Activated CD4-positive, alpha-beta memory T cell treated with anti-CD3 and anti-CD28 coated beads for 36 hours (primary cell): ENCODE measurements around the gene GTPBP3. TPM values are rescaled to one million over a fixed set of nuclear protein-coding genes. Genes with fewer than 3 reads are reported as not detected.
"Not testable (repeated sequence)": the region's sequence is repeated elsewhere in the genome, so short reads cannot be mapped to it uniquely, and the experiment has no call there.

Experiments
- CTCF ChIA-PET: fragments of 350-600 bp; sonication (Branson Sonifier 250); formaldehyde crosslinking; loops from one replicate; lab custom pipeline; 2021; ENCODE audit warnings: antibody characterized with exemption, inconsistent platforms; lab: Charles Lee
- POLR2A ChIA-PET: fragments of 350-600 bp; sonication (Branson Sonifier 250); formaldehyde crosslinking; loops from one replicate; lab custom pipeline; 2021; ENCODE audit warnings: antibody characterized with exemption; lab: Charles Lee
- DNase-seq: peaks from one replicate; pipeline ENCODE4 v3.0.0-alpha.2; 2020
- H3K27ac Mint-ChIP-seq: one replicate; pipeline ENCODE4 v1.8.0; 2021; ENCODE audit warnings: mixed read lengths
- H3K27me3 Mint-ChIP-seq: one replicate; pipeline ENCODE4 v1.8.0; 2021; ENCODE audit warnings: mixed read lengths
- H3K36me3 Mint-ChIP-seq: one replicate; pipeline ENCODE4 v1.8.0; 2021; ENCODE audit warnings: mixed read lengths
- H3K4me1 Mint-ChIP-seq: one replicate; pipeline ENCODE4 v1.8.0; 2021; ENCODE audit warnings: low read depth, mixed read lengths
- H3K4me3 Mint-ChIP-seq: one replicate; pipeline ENCODE4 v1.8.0; 2021; ENCODE audit warnings: mild to moderate bottlenecking, mixed read lengths
- H3K9me3 Mint-ChIP-seq: one replicate; pipeline ENCODE4 v1.8.0; 2021; ENCODE audit warnings: mixed read lengths
- intact Hi-C: fragments of 100-400 bp; cut with micrococcal nuclease; formaldehyde crosslinking; loops from one replicate; pipeline ENCODE4 v1.15.1; 2023
- total RNA-seq, 2 experiments: library from RNA; stranded (reverse); gene quantifications; one replicate each; pipeline ENCODE4 v1.2.3, GENCODE V29; 2021

The GTPBP3 gene, protein sequence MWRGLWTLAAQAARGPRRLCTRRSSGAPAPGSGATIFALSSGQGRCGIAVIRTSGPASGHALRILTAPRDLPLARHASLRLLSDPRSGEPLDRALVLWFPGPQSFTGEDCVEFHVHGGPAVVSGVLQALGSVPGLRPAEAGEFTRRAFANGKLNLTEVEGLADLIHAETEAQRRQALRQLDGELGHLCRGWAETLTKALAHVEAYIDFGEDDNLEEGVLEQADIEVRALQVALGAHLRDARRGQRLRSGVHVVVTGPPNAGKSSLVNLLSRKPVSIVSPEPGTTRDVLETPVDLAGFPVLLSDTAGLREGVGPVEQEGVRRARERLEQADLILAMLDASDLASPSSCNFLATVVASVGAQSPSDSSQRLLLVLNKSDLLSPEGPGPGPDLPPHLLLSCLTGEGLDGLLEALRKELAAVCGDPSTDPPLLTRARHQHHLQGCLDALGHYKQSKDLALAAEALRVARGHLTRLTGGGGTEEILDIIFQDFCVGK
- 10 to 100 TPM; 37.7 to 41.4 TPM for total RNA-seq

GRCh38 chr19:17336872-17337674, at the start of gene GTPBP3:
GTPBP3 (plus strand) TSS chr19:17337553; CDS start chr19:17337612, 59 bp downstream.
- ChIA-PET POLR2A (no interaction called here), CTCF (interaction anchor here (1.4 kb wide), 1 partner anchor 28 kb away, joined by 11 read pairs; the partner anchor contains the start of gene DDA1)
- peak; percentile 98 for DNase-seq
- H3K27me3 Mint-ChIP-seq = no peaks in the 10 kb centered on the region
- H3K4me1 Mint-ChIP-seq = peaks cover 28% of the 10 kb centered on the region
- intact Hi-C loops = loop anchor here (1.0 to 5.0 kb wide), 3 partner anchors 32 to 218 kb away; partner anchors contain the start of genes COLGALT1 and MRPL34
- H3K4me3 Mint-ChIP-seq = peak within 1 kb of the TSS; percentile 93
- H3K27ac Mint-ChIP-seq = peak within 1 kb of the TSS; percentile 93
- H3K9me3 Mint-ChIP-seq = no peaks in the 10 kb centered on the region
- peaks cover 2% of the 10 kb centered on the region for H3K36me3 Mint-ChIP-seq

- intact Hi-C loops = no loop called here
- H3K27ac Mint-ChIP-seq = no peak overlapping the region
- H3K4me1 Mint-ChIP-seq = peaks cover 6% of the 10 kb centered on the region
- no peak overlapping the region for H3K4me3 Mint-ChIP-seq
- H3K9me3 Mint-ChIP-seq = no peaks in the 10 kb centered on the region
- ChIA-PET CTCF (interaction anchor here (1.6 kb wide), 1 partner anchor 16 kb away, joined by 7 read pairs; the partner anchor contains the start of gene MRPL34), POLR2A (no interaction called here)
- peaks cover 3% of the 10 kb centered on the region for H3K36me3 Mint-ChIP-seq
- peaks cover 3% of the 10 kb centered on the region for H3K27me3 Mint-ChIP-seq
- DNase-seq = peak; percentile 75
These were observed 47.9 kb upstream of the GTPBP3 start for GRCh38 chr19:17289489-17289888.

DNA sequence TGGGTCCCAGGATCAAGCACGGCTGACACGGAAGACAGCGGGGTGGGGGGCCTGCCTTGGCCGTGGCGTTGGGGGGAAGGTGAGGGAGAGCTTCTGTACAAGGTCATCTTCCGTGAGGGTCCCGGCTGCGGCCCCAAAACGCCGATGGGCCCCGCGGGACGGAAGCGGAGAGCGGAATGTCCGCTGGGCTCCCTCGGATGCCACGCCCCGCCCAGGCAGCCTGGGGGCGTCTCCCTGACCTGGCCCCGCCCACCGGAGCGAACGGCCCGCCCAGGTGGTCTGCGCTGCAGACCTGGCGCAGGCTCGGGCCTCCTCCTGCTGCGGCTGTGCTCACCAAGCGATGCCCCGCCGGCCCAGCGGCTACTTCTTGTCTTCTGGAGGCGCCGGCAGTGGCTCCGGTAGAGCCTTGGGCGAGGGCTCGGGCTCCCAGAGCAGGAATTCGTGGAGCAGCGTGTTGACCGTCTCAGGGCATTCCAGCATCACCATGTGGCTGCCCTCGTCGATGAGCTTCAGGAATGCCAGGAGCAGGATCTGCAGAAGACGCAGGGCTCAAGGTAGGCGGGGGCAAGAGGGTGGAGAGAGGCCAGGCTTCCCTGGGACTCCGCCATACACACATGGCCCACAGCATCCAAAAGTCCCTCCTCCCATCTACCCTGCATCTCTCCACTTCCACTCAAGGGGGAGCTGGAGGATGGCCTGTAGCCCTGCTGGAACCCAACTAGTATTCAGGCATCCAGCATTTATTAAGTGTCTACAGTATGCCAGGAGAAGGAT, 44.9 kb upstream of the GTPBP3 start:
- H3K4me3 Mint-ChIP-seq = peak overlapping the region; percentile 86
- no peaks in the 10 kb centered on the region for H3K36me3 Mint-ChIP-seq
- peak; percentile 86 for DNase-seq
- H3K4me1 Mint-ChIP-seq = peaks cover 9% of the 10 kb centered on the region
- ChIA-PET CTCF (interaction anchor here (0.6 to 3.4 kb wide), 14 partner anchors 10 to 197 kb away, joined by 3 to 24 read pairs (median 4); partner anchors contain the start of genes ABHD8, ANKLE1, ANO8 and BABAM1), POLR2A (interaction anchor here (0.6 to 1.2 kb wide), 3 partner anchors 13 to 58 kb away, joined by 3 to 4 read pairs (median 3); partner anchors contain the start of gene MRPL34)
- intact Hi-C loops = loop anchor here (1.0 kb wide), 1 partner anchor 94 kb away; no protein-coding TSS in a partner anchor
- H3K27ac Mint-ChIP-seq = peak overlapping the region; percentile 28
- peaks cover 3% of the 10 kb centered on the region for H3K27me3 Mint-ChIP-seq
- no peaks in the 10 kb centered on the region for H3K9me3 Mint-ChIP-seq

GRCh38 chr19:17293605-17294004, 43.7 kb upstream of the GTPBP3 start:
- ChIA-PET CTCF (interaction anchor here (0.7 to 3.4 kb wide), 9 partner anchors 10 to 199 kb away, joined by 3 to 24 read pairs (median 11); partner anchors contain the start of genes ABHD8, ANKLE1, ANO8 and BABAM1), POLR2A (no interaction called here)
- Mint-ChIP-seq H3K27ac (no peak overlapping the region), H3K27me3 (peaks cover 3% of the 10 kb centered on the region), H3K9me3 (peaks cover 4% of the 10 kb centered on the region), H3K4me3 (no peak overlapping the region), H3K36me3 (peaks cover 3% of the 10 kb centered on the region), H3K4me1 (peaks cover 9% of the 10 kb centered on the region)
- intact Hi-C loops = no loop called here
- no peak for DNase-seq

- ChIA-PET CTCF (interaction anchor here (0.5 to 3.7 kb wide), 4 partner anchors 11 to 106 kb away, joined by 3 to 24 read pairs (median 12); partner anchors contain the start of gene MRPL34), POLR2A (interaction anchor here (0.6 to 0.9 kb wide), 2 partner anchors 28 to 98 kb away, joined by 3 read pairs; partner anchors contain the start of gene BABAM1)
- Mint-ChIP-seq H3K4me3 (no peak overlapping the region), H3K4me1 (peaks cover 9% of the 10 kb centered on the region), H3K27ac (no peak overlapping the region), H3K27me3 (peaks cover 2% of the 10 kb centered on the region), H3K9me3 (peaks cover 4% of the 10 kb centered on the region), H3K36me3 (peaks cover 3% of the 10 kb centered on the region)
- intact Hi-C loops = no loop called here
- DNase-seq = peak; percentile 73
These were observed 43.1 kb upstream of the GTPBP3 start for GRCh38 chr19:17294051-17294891.

- POLR2A ChIA-PET, H3K4me3 Mint-ChIP-seq: not testable (repeated sequence)
- CTCF ChIA-PET = interaction anchor here (3.7 kb wide), 1 partner anchor 9 kb away, joined by 18 read pairs; the partner anchor contains the start of gene MRPL34
These were observed 41.8 kb upstream of the GTPBP3 start for GRCh38 chr19:17295551-17295950.

GRCh38 chr19:17296273-17296672, 41.1 kb upstream of the GTPBP3 start:
- peak overlapping the region; percentile 8 for H3K27ac Mint-ChIP-seq

More at GRCh38 chr19:17295551-17295950, 41.8 kb upstream of the GTPBP3 start:
- H3K4me1 Mint-ChIP-seq, intact Hi-C loops, H3K9me3 Mint-ChIP-seq, H3K27ac Mint-ChIP-seq, DNase-seq, H3K36me3 Mint-ChIP-seq, H3K27me3 Mint-ChIP-seq: not testable (repeated sequence)

GRCh38 chr19:17296976-17297375, 40.4 kb upstream of the GTPBP3 start:
- Mint-ChIP-seq H3K4me1 (peaks cover 6% of the 10 kb centered on the region), H3K27me3 (no peaks in the 10 kb centered on the region), H3K36me3 (peaks cover 3% of the 10 kb centered on the region), H3K4me3 (no peak overlapping the region), H3K27ac (no peak overlapping the region), H3K9me3 (peaks cover 4% of the 10 kb centered on the region)
- POLR2A ChIA-PET = no interaction called here
- CTCF ChIA-PET = interaction anchor here (0.9 to 3.7 kb wide), 3 partner anchors 8 to 89 kb away, joined by 4 to 18 read pairs (median 12); partner anchors contain the start of gene MRPL34
- intact Hi-C loops = no loop called here
- DNase-seq = no peak

More at GRCh38 chr19:17296273-17296672, 41.1 kb upstream of the GTPBP3 start:
- Mint-ChIP-seq H3K36me3 (peaks cover 3% of the 10 kb centered on the region), H3K9me3 (peaks cover 4% of the 10 kb centered on the region), H3K27me3 (no peaks in the 10 kb centered on the region), H3K4me3 (no peak overlapping the region), H3K4me1 (peaks cover 9% of the 10 kb centered on the region)
- CTCF ChIA-PET = interaction anchor here (3.7 kb wide), 1 partner anchor 9 kb away, joined by 18 read pairs; the partner anchor contains the start of gene MRPL34
- intact Hi-C loops = no loop called here
- peak; percentile 35 for DNase-seq
- POLR2A ChIA-PET = no interaction called here

- intact Hi-C loops = no loop called here
These were observed 36.2 kb upstream of the GTPBP3 start for GRCh38 chr19:17300992-17301619.

More at GRCh38 chr19:17300992-17301619, 36.2 kb upstream of the GTPBP3 start:
- H3K4me3 Mint-ChIP-seq = no peak overlapping the region
- POLR2A ChIA-PET = no interaction called here
- CTCF ChIA-PET = interaction anchor here (0.9 kb wide), 1 partner anchor 35 kb away, joined by 3 read pairs; no protein-coding TSS in a partner anchor
- H3K36me3 Mint-ChIP-seq = peaks cover 3% of the 10 kb centered on the region
- no peak overlapping the region for H3K27ac Mint-ChIP-seq
- no peak for DNase-seq
- H3K4me1 Mint-ChIP-seq = peaks cover 27% of the 10 kb centered on the region
- H3K27me3 Mint-ChIP-seq = no peaks in the 10 kb centered on the region
- H3K9me3 Mint-ChIP-seq = peaks cover 4% of the 10 kb centered on the region
